ENCODE data around the gene CGB2. TPM values are rescaled to one million over a fixed set of nuclear protein-coding genes. Genes with fewer than 3 reads are reported as not detected.

CGB2 gene
- total and polyA plus RNA-seq, 2 of the 4 experiments (the other 2 are of a cell fraction), result not detected

DNA sequence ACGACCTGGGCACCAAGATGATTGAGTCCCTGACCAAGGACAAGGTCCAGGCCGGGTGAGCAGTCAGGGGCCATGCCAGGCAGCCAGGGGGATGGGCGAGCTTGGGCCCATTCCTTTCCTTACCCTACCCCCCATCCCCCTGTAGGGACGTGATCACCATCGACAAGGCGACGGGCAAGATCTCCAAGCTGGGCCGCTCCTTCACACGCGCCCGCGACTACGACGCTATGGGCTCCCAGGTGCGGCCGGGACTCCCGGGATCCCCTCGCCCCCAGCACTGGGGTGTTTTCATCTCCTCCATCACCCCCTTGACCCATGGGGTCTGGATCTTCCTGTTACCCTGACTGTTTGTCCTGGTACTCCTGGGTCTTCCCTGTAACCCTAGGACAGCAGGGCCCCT lies 21.9 kb upstream of the CGB2 start:
- WGBS, 2 experiments (ENCODE audit: extremely low coverage in 2 of 2, insufficient read length in 1 of 2), result 93% methylated on average over 2 of the region's 18 CpGs; no CpG with 5 or more reads in 1 of the 2 experiments
- no peak overlapping the region for H3K9ac ChIP-seq (ENCODE audit: low read depth, low read length)
- no peaks in the 10 kb centered on the region for H3K4me1 ChIP-seq (ENCODE audit: control insufficient read depth, insufficient read depth, low read length)
- intact Hi-C loops (cut with micrococcal nuclease), result no loop called here
- no peak overlapping the region for H2AFZ ChIP-seq (replicated peaks; ENCODE audit: low read length, poor library complexity)
- no peak overlapping the region for H3K18ac ChIP-seq (ENCODE audit: low read depth, low read length)
- no TSS peak for BruUV-seq (replicated peaks)
- H3K27ac ChIP-seq (ENCODE audit: insufficient read depth, low read length), result no peak overlapping the region
- H4K20me1 ChIP-seq (ENCODE audit: insufficient read depth, low read length), result no peaks in the 10 kb centered on the region; the same call in 1 of the 2 replicates
- H2BK5ac ChIP-seq (ENCODE audit: low read depth, low read length, poor library complexity, severe bottlenecking), result no peak overlapping the region
- H3K23ac ChIP-seq (ENCODE audit: low read depth, low read length), result no peak overlapping the region
- POLR2A ChIA-PET (ENCODE audit: unreplicated experiment), result no interaction called here
- peaks cover 67% of the 10 kb centered on the region for H3K36me3 ChIP-seq (ENCODE audit: control insufficient read depth, insufficient read depth, low read length)
- H2BK15ac ChIP-seq (ENCODE audit: low read depth, low read length), result no peak overlapping the region
- H3K9me1 ChIP-seq (ENCODE audit: insufficient read depth, low read length), result peaks cover 2% of the 10 kb centered on the region; the same call in 1 of the 2 replicates
- H3K9me3 ChIP-seq (ENCODE audit: control insufficient read depth, insufficient read depth, low read length), result no peaks in the 10 kb centered on the region
- ATAC-seq (ENCODE audit: low read depth) (no peak), DNase-seq (no peak)
- no peak overlapping the region for H3K4ac ChIP-seq (ENCODE audit: low read depth, low read length)
- in situ Hi-C loops (cut with MboI; ENCODE audit: low sequenced_read_pairs), result no loop called here
- H3K79me1 ChIP-seq (ENCODE audit: low read depth in 1 of 2, low read length in 2 of 2), result peaks cover 0 to 3% of the 10 kb centered on the region in 2 experiments; a peak in 1 of 4 replicates
- no peak overlapping the region for H3K4me3 ChIP-seq (ENCODE audit: insufficient read depth, low read depth, low read length)
- no peak overlapping the region for H2BK20ac ChIP-seq (ENCODE audit: low read depth, low read length)
- no peak overlapping the region for H3K4me2 ChIP-seq (ENCODE audit: low read depth, low read length)
- TF ChIP-seq RFX5 (IDR thresholded peaks at IDR 0.05; ENCODE audit: low read depth, low read length) (no peak), SMC3 (IDR thresholded peaks at IDR 0.05; ENCODE audit: low read depth, low read length) (no peak), FOS (IDR thresholded peaks at IDR 0.05; ENCODE audit: low read depth, low read length) (no peak), CEBPB (IDR thresholded peaks at IDR 0.05; ENCODE audit: low read depth, low read length) (no peak), POLR2A (IDR thresholded peaks at IDR 0.05; ENCODE audit: low read depth, low read length) (no peak), MAFK (IDR thresholded peaks at IDR 0.05; ENCODE audit: low read depth, low read length) (no peak), MAZ (IDR thresholded peaks at IDR 0.05; ENCODE audit: borderline replicate concordance, low read depth, low read length) (no peak), BHLHE40 (IDR thresholded peaks at IDR 0.05; ENCODE audit: low read depth, low read length) (no peak), RAD21 (IDR thresholded peaks at IDR 0.05; ENCODE audit: low read length) (no peak), RCOR1 (IDR thresholded peaks at IDR 0.05; ENCODE audit: insufficient replicate concordance, low read length) (no peak)
- TF ChIP-seq, protein P1, sequence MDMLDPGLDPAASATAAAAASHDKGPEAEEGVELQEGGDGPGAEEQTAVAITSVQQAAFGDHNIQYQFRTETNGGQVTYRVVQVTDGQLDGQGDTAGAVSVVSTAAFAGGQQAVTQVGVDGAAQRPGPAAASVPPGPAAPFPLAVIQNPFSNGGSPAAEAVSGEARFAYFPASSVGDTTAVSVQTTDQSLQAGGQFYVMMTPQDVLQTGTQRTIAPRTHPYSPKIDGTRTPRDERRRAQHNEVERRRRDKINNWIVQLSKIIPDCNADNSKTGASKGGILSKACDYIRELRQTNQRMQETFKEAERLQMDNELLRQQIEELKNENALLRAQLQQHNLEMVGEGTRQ (IDR thresholded peaks at IDR 0.05; ENCODE audit: low read depth, low read length), result no peak
- TF ChIP-seq, protein P2, sequence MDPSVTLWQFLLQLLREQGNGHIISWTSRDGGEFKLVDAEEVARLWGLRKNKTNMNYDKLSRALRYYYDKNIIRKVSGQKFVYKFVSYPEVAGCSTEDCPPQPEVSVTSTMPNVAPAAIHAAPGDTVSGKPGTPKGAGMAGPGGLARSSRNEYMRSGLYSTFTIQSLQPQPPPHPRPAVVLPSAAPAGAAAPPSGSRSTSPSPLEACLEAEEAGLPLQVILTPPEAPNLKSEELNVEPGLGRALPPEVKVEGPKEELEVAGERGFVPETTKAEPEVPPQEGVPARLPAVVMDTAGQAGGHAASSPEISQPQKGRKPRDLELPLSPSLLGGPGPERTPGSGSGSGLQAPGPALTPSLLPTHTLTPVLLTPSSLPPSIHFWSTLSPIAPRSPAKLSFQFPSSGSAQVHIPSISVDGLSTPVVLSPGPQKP (IDR thresholded peaks at IDR 0.05; ENCODE audit: borderline replicate concordance, low read depth, low read length), result no peak
- no peak overlapping the region for H2AK9ac ChIP-seq (replicated peaks; ENCODE audit: low read depth, low read length, poor library complexity)
- H3K56ac ChIP-seq (ENCODE audit: extremely low read depth, insufficient read depth, low read length), result no peak overlapping the region
- no peak overlapping the region for H3K14ac ChIP-seq (replicated peaks; ENCODE audit: low read depth, low read length)
- no peak overlapping the region for H2AK5ac ChIP-seq (ENCODE audit: low read depth, low read length)
- H3K27me3 ChIP-seq (ENCODE audit: control insufficient read depth, insufficient read depth, low read length), result no peaks in the 10 kb centered on the region
- no peak overlapping the region for H4K91ac ChIP-seq (ENCODE audit: insufficient read depth, low read depth, low read length)
- H2BK120ac ChIP-seq (ENCODE audit: low read depth, low read length), result no peak overlapping the region
- dilution Hi-C loops (cut with HindIII; ENCODE audit: low sequenced_read_pairs, unreplicated experiment), result no loop called here
- no peak overlapping the region for H4K8ac ChIP-seq (ENCODE audit: low read depth in 2 of 2, low read length in 2 of 2)
- CTCF ChIA-PET, result interaction anchor here (0.6 kb wide), 2 partner anchors 10 to 221 kb away, joined by 4 to 5 read pairs; no protein-coding TSS in a partner anchor
- H4K5ac ChIP-seq (ENCODE audit: low read depth, low read length), result no peak overlapping the region

Measured in IMR-90 (cell line).